Erythroblast (primary cell): Measurements from ENCODE around the gene HS6ST1.

Source experiments
- GATA1 ChIP-seq: IDR thresholded peaks from 2 replicates; pipeline ENCODE4 v1.6.1; 2011; ENCODE audit warnings: low read depth, mild to moderate bottlenecking, control low read depth, low read length, moderate library complexity
- POLR2A ChIP-seq: IDR thresholded peaks from 2 replicates; pipeline ENCODE4 v1.6.1; 2011; ENCODE audit warnings: mild to moderate bottlenecking, low read length

GRCh38 chr2:128273469-128274081 lies 45.1 kb downstream of the HS6ST1 start:
- TF ChIP-seq POLR2A, result no peak
- TF ChIP-seq GATA1, result no peak
